ENCODE measurements around the gene POR. TPM values are rescaled to one million over a fixed set of nuclear protein-coding genes. Genes with fewer than 3 reads are reported as not detected.

POR gene
- total and polyA plus RNA-seq, 2 of the 13 experiments (the other 11 are each of a cell fraction or from before 2014, with no cell fraction given), result 145 to 266 TPM

DNA sequence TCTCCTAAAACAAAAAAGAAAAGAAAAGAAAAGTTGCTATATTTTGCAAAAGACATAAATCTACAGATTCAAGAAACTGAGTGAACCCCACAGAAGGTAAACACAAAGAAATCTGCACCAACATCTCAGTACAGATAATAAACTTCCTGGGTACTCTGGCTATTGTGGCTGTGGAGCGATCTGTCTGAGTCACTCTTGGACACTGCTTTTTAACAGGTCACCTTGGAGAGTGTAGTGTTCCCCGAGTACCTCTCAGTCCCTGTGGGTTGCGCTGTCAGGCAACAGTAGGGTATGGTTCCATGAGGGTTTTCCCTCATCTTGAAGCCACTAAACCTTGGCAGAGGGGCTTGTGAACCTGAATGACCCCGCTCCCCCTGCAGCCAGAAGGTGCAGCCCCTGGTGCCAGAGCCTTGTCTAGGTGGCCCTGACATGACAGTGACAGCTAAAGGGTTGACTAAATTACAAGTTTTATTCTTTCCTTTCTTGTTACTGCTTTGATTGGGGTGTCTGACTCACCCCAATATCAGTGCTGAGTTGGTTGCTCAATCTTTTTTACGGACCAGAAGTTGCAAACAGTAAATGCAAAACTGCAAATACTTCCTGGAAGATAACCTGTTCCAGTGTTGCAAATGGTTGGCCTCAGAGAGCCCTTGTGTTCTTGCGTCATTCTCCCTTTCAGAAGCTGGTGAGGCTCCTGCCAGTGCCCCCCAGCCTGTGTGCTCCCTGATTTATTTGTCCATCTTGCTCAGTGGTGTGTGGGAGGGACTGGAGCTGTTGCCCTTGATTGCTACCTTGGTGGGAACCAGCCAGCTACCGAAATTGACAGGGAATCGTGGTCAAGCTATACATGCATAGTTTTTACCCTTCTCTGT, 30.6 kb downstream of the POR start (continued):
- TF ChIP-seq SCMH1 (CRISPR knock-in tag; IDR thresholded peaks at IDR 0.05; ENCODE audit: borderline replicate concordance) (no peak), ZKSCAN1 (IDR thresholded peaks at IDR 0.05; ENCODE audit: low read length) (no peak), ZNF841 (CRISPR knock-in tag; IDR thresholded peaks at IDR 0.05; ENCODE audit: borderline replicate concordance) (no peak), KDM6A (CRISPR knock-in tag; IDR thresholded peaks at IDR 0.05; ENCODE audit: low read depth) (no peak), DNMT1 (CRISPR knock-in tag; IDR thresholded peaks at IDR 0.05) (no peak), RXRB (CRISPR knock-in tag; IDR thresholded peaks at IDR 0.05; ENCODE audit: borderline replicate concordance) (peak; percentile 63), ATF7 (IDR thresholded peaks at IDR 0.05) (no peak), ATF7 (CRISPR knock-in tag; IDR thresholded peaks at IDR 0.05) (no peak), LCORL (IDR thresholded peaks at IDR 0.05) (no peak), LCORL (CRISPR knock-in tag; IDR thresholded peaks at IDR 0.05) (peak; percentile 46; the same call in 1 of the 2 replicates)
- TF ChIP-seq, protein P1, sequence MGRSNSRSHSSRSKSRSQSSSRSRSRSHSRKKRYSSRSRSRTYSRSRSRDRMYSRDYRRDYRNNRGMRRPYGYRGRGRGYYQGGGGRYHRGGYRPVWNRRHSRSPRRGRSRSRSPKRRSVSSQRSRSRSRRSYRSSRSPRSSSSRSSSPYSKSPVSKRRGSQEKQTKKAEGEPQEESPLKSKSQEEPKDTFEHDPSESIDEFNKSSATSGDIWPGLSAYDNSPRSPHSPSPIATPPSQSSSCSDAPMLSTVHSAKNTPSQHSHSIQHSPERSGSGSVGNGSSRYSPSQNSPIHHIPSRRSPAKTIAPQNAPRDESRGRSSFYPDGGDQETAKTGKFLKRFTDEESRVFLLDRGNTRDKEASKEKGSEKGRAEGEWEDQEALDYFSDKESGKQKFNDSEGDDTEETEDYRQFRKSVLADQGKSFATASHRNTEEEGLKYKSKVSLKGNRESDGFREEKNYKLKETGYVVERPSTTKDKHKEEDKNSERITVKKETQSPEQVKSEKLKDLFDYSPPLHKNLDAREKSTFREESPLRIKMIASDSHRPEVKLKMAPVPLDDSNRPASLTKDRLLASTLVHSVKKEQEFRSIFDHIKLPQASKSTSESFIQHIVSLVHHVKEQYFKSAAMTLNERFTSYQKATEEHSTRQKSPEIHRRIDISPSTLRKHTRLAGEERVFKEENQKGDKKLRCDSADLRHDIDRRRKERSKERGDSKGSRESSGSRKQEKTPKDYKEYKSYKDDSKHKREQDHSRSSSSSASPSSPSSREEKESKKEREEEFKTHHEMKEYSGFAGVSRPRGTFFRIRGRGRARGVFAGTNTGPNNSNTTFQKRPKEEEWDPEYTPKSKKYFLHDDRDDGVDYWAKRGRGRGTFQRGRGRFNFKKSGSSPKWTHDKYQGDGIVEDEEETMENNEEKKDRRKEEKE (IDR thresholded peaks at IDR 0.05), result no peak
